HCT116 (cell line): ENCODE measurements around the gene ADAD2. TPM values are rescaled to one million over a fixed set of nuclear protein-coding genes. Genes with fewer than 3 reads are reported as not detected.

Experiments
- ATAC-seq: fragments of 200-7000 bp; cut with Tn5 transposase; 2 replicates; pipeline ENCODE4 v1.9.1; 2020; ENCODE audit warnings: mild to moderate bottlenecking, moderate library complexity
- BruUV-seq: library from RNA; stranded (reverse); fragments of 400-500 nt; replicated peaks from 2 replicates; lab custom pipeline; 2021; lab: Mats Ljungman, UMichigan
- CTCF ChIA-PET: fragments of 300-600 bp; sonication (Branson Sonifier 250); formaldehyde crosslinking; loops from one replicate; lab custom pipeline; 2021; ENCODE audit warnings: antibody characterized with exemption; lab: Charles Lee
- POLR2A ChIA-PET: fragments of 300-600, 350-600 bp; sonication (Branson Sonifier 250); formaldehyde crosslinking; loops from one replicate; lab custom pipeline; 2021; ENCODE audit warnings: antibody characterized with exemption; lab: Charles Lee
- RAD21 ChIA-PET, 2 experiments: fragments of 300-600 bp; sonication (Branson Sonifier 250); formaldehyde crosslinking; loops; one replicate each; lab custom pipeline; 2023; ENCODE audit warnings: low total read pairs in 2 of 2; ENCODE audit not compliant: uncharacterized antibody in 2 of 2, unreplicated experiment in 2 of 2, low non-redundant PET in 1 of 2; lab: Charles Lee
- DNase-seq: peaks from one replicate; pipeline ENCODE4 v3.0.0-alpha.2; 2010; ENCODE audit warnings: low read depth, low spot score
- H2AFZ ChIP-seq: fragments of 200-600 bp; shearing (Covaris generic), sonication (generic); 2 replicates; pipeline ENCODE4 v1.6.1; 2017; ENCODE audit warnings: low read depth, mixed run types, mixed read lengths, antibody characterized with exemption, low read length; ENCODE audit not compliant: poor library complexity, severe bottlenecking
- H3K27ac ChIP-seq: 2 replicates; pipeline ENCODE4 v1.5.1; 2012; ENCODE audit warnings: low read depth, low read length
- H3K27me3 ChIP-seq: fragments of 200-600 bp; sonication (generic); 2 replicates; pipeline ENCODE4 v1.6.1; 2016; ENCODE audit warnings: mixed run types, low read length, mixed read lengths; ENCODE audit not compliant: insufficient read depth
- H3K36me3 ChIP-seq, 2 experiments: fragments of 200-500 bp in 1 of 2; fragments of 200-600 bp in 1 of 2; sonication (Bioruptor generic) in 1 of 2; sonication (generic) in 1 of 2; 2 replicates each; pipeline versions ENCODE4 v1.5.1 to v1.6.1; 2014 to 2016; ENCODE audit warnings: low read length in 2 of 2, inconsistent platforms in 1 of 2, mixed read lengths in 1 of 2, mixed run types in 1 of 2; ENCODE audit not compliant: insufficient read depth in 2 of 2, control insufficient read depth in 1 of 2
- H3K4me1 ChIP-seq, 2 experiments: fragments of 200-600 bp in 1 of 2; sonication (generic) in 1 of 2; 2 replicates each; pipeline versions ENCODE4 v1.5.1 to v1.6.1; 2012 to 2017; ENCODE audit warnings: low read length in 2 of 2, inconsistent platforms in 1 of 2, mild to moderate bottlenecking in 1 of 2, mixed read lengths in 1 of 2, mixed run types in 1 of 2, moderate library complexity in 1 of 2; ENCODE audit not compliant: insufficient read depth in 2 of 2, control insufficient read depth in 1 of 2
- H3K4me2 ChIP-seq: fragments of 200-600 bp; sonication (generic); 2 replicates; pipeline ENCODE4 v1.6.1; 2017; ENCODE audit warnings: mixed run types, low read length, mixed read lengths
- H3K4me3 ChIP-seq, 2 experiments: fragments of 200-600 bp in 1 of 2; sonication (generic) in 1 of 2; replicated peaks in 1 of 2; 2 replicates each; pipeline ENCODE4 v1.5.1; 2011 to 2016; ENCODE audit warnings: low read length in 2 of 2, control low read depth in 1 of 2, low read depth in 1 of 2, mild to moderate bottlenecking in 1 of 2, mixed read lengths in 1 of 2, mixed run types in 1 of 2
- H3K79me2 ChIP-seq: fragments of 200-600 bp; sonication (generic); 2 replicates; pipeline ENCODE4 v1.6.1; 2017; ENCODE audit warnings: mild to moderate bottlenecking, mixed run types, low read length, moderate library complexity, mixed read lengths; ENCODE audit not compliant: insufficient read depth
- H3K9ac ChIP-seq: fragments of 200-600 bp; sonication (generic); 2 replicates; pipeline ENCODE4 v1.6.1; 2016; ENCODE audit warnings: low read length, mixed read lengths
- H3K9me2 ChIP-seq: fragments of 200-600 bp; sonication (generic), shearing (Covaris generic); 2 replicates; pipeline ENCODE4 v1.6.1; 2017; ENCODE audit warnings: mixed run types, mild to moderate bottlenecking, moderate library complexity; ENCODE audit not compliant: insufficient read depth
- H3K9me3 ChIP-seq, 2 experiments: fragments of 200-500 bp in 1 of 2; fragments of 200-600 bp in 1 of 2; sonication (Bioruptor generic) in 1 of 2; sonication (generic) in 1 of 2; 2 replicates each; pipeline ENCODE4 v1.6.1; 2014 to 2017; ENCODE audit warnings: low read length in 2 of 2, mixed read lengths in 2 of 2, inconsistent platforms in 1 of 2, low read depth in 1 of 2, mild to moderate bottlenecking in 1 of 2, mixed run types in 1 of 2, moderate library complexity in 1 of 2; ENCODE audit not compliant: control insufficient read depth in 1 of 2, insufficient read depth in 1 of 2
- H4K20me1 ChIP-seq: fragments of 200-600 bp; sonication (generic), shearing (Covaris generic); 2 replicates; pipeline ENCODE4 v1.6.1; 2017; ENCODE audit warnings: mixed run types, mild to moderate bottlenecking, moderate library complexity; ENCODE audit not compliant: insufficient read depth
- ATF3 ChIP-seq: IDR thresholded peaks from 2 replicates; pipeline ENCODE4 v1.6.1; 2012
- CBX3 ChIP-seq: IDR thresholded peaks from 2 replicates; pipeline ENCODE4 v1.6.1; 2012; ENCODE audit warnings: low read depth
- CEBPB ChIP-seq: IDR thresholded peaks from 2 replicates; pipeline ENCODE4 v1.6.1; 2012; ENCODE audit warnings: low read depth
- CTCF ChIP-seq, 3 experiments: fragments of 200-600 bp in 1 of 3; sonication (generic) in 1 of 3; IDR thresholded peaks in 2 of 3; conservative IDR thresholded peaks in 1 of 3; 2 replicates each; pipeline ENCODE4 v1.5.1; 2012 to 2017; ENCODE audit warnings: low read depth in 2 of 3, low read length in 2 of 3, antibody characterized with exemption in 1 of 3, borderline replicate concordance in 1 of 3, control low read depth in 1 of 3, mild to moderate bottlenecking in 1 of 3, mixed read lengths in 1 of 3, mixed run types in 1 of 3, moderate library complexity in 1 of 3; ENCODE audit not compliant: insufficient read depth in 1 of 3
- EGR1 ChIP-seq: IDR thresholded peaks from 2 replicates; pipeline ENCODE4 v1.6.1; 2012; ENCODE audit warnings: low read depth
- EZH2 ChIP-seq: fragments of 200-600 bp; sonication (generic); IDR thresholded peaks from 2 replicates; pipeline ENCODE4 v1.6.1; 2017; ENCODE audit warnings: antibody characterized with exemption, mixed run types
- EZH2phosphoT487 ChIP-seq: fragments of 200-600 bp; IDR thresholded peaks from 2 replicates; pipeline ENCODE4 v1.6.1; 2018; ENCODE audit warnings: antibody characterized with exemption, borderline replicate concordance
- FOSL1 ChIP-seq: IDR thresholded peaks from 2 replicates; pipeline ENCODE4 v1.6.1; 2012; ENCODE audit warnings: low read depth
- JUND ChIP-seq: IDR thresholded peaks from 2 replicates; pipeline ENCODE4 v1.6.1; 2012
- MAX ChIP-seq: IDR thresholded peaks from 2 replicates; pipeline ENCODE4 v1.6.1; 2012
- POLR2AphosphoS5 ChIP-seq: IDR thresholded peaks from 2 replicates; pipeline ENCODE4 v1.6.1; 2011; ENCODE audit warnings: mild to moderate bottlenecking, low read depth, low read length, moderate library complexity
- RAD21 ChIP-seq: IDR thresholded peaks from 2 replicates; pipeline ENCODE4 v1.6.1; 2012; ENCODE audit warnings: low read depth, mild to moderate bottlenecking
- SIN3A ChIP-seq: IDR thresholded peaks from 2 replicates; pipeline ENCODE4 v1.6.1; 2012; ENCODE audit warnings: low read depth
- SP1 ChIP-seq: IDR thresholded peaks from 2 replicates; pipeline ENCODE4 v1.6.1; 2012; ENCODE audit warnings: low read depth
- SRF ChIP-seq: IDR thresholded peaks from 2 replicates; pipeline ENCODE4 v1.6.1; 2012; ENCODE audit warnings: low read depth
- TCF7L2 ChIP-seq: IDR thresholded peaks from 2 replicates; pipeline ENCODE4 v1.7.0; 2011; ENCODE audit warnings: borderline replicate concordance, inconsistent platforms; ENCODE audit not compliant: insufficient read depth, insufficient read length; ENCODE audit errors: extremely low read depth
- ZFX ChIP-seq: fragments of 450-650 bp; IDR thresholded peaks from 2 replicates; pipeline ENCODE4 v1.6.1; 2017
- ZNF274 ChIP-seq: fragments of 200-500 bp; sonication (Bioruptor generic); IDR thresholded peaks from 2 replicates; pipeline ENCODE4 v1.6.1; 2014; ENCODE audit warnings: mild to moderate bottlenecking, low read depth, low read length, inconsistent platforms
- intact Hi-C: fragments of 100-400 bp; cut with micrococcal nuclease; formaldehyde crosslinking; loops from 2 replicates; pipeline ENCODE4 v1.10.0; 2022
- total RNA-seq: library from RNA; stranded (reverse); gene quantifications from one replicate; pipeline ENCODE4 v1.2.1, GENCODE V29; 2021; ENCODE audit not compliant: unreplicated experiment
- TF ChIP-seq, protein P1 (sequence below): IDR thresholded peaks from 2 replicates; pipeline ENCODE4 v1.6.1; 2012; ENCODE audit warnings: low read depth

ADAD2 gene
- total RNA-seq, 1 experiment from 2014 or later, result not detected

- H3K27me3 ChIP-seq, result 0 out of 2 replicates have a peak, but pooled peaks cover 3% of the 10 kb centered on the region
- no peaks in the 10 kb centered on the region for H3K9me2 ChIP-seq
- no peak for TF ChIP-seq ATF3
- TF ChIP-seq FOSL1, result no peak
- no peak for TF ChIP-seq EGR1
- no peak for TF ChIP-seq MAX
- TF ChIP-seq RAD21, result no peak
- no peak for TF ChIP-seq CBX3
- TF ChIP-seq SP1, result no peak
- no peak for TF ChIP-seq ZNF274
- TF ChIP-seq JUND, result no peak
- TF ChIP-seq CTCF (IDR thresholded peaks at IDR 0.05 in 2 of 3, conservative IDR thresholded peaks at IDR 0.05 in 1 of 3; ENCODE audit: borderline replicate concordance in 1 of 3, insufficient read depth in 1 of 3, low read depth in 2 of 3, low read length in 2 of 3), result no peak
- no peak for TF ChIP-seq ZFX
- TF ChIP-seq SIN3A, result no peak
- TF ChIP-seq CEBPB, result no peak
- TF ChIP-seq EZH2phosphoT487, result no peak
- no peak for TF ChIP-seq TCF7L2
- no peak for TF ChIP-seq EZH2
- no peak for TF ChIP-seq SRF
- TF ChIP-seq, protein P1, sequence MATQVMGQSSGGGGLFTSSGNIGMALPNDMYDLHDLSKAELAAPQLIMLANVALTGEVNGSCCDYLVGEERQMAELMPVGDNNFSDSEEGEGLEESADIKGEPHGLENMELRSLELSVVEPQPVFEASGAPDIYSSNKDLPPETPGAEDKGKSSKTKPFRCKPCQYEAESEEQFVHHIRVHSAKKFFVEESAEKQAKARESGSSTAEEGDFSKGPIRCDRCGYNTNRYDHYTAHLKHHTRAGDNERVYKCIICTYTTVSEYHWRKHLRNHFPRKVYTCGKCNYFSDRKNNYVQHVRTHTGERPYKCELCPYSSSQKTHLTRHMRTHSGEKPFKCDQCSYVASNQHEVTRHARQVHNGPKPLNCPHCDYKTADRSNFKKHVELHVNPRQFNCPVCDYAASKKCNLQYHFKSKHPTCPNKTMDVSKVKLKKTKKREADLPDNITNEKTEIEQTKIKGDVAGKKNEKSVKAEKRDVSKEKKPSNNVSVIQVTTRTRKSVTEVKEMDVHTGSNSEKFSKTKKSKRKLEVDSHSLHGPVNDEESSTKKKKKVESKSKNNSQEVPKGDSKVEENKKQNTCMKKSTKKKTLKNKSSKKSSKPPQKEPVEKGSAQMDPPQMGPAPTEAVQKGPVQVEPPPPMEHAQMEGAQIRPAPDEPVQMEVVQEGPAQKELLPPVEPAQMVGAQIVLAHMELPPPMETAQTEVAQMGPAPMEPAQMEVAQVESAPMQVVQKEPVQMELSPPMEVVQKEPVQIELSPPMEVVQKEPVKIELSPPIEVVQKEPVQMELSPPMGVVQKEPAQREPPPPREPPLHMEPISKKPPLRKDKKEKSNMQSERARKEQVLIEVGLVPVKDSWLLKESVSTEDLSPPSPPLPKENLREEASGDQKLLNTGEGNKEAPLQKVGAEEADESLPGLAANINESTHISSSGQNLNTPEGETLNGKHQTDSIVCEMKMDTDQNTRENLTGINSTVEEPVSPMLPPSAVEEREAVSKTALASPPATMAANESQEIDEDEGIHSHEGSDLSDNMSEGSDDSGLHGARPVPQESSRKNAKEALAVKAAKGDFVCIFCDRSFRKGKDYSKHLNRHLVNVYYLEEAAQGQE, result no peak
- no peak for TF ChIP-seq POLR2AphosphoS5
- no TSS peak for BruUV-seq
- no peak for ATAC-seq
- H3K36me3 ChIP-seq, result no peaks in the 10 kb centered on the region
- intact Hi-C loops, result no loop called here
- H3K9me3 ChIP-seq, result no peaks in the 10 kb centered on the region
- H3K4me2 ChIP-seq, result no peak overlapping the region
- H4K20me1 ChIP-seq, result no peaks in the 10 kb centered on the region
- POLR2A ChIA-PET, result no interaction called here
- RAD21 ChIA-PET, result no interaction called here
- no peak for DNase-seq
- no peaks in the 10 kb centered on the region for H3K4me1 ChIP-seq
- H3K4me3 ChIP-seq, result no peak overlapping the region
- CTCF ChIA-PET, result interaction anchor here (0.8 to 1.6 kb wide), 4 partner anchors 17 to 336 kb away, joined by 3 to 11 read pairs (median 4); partner anchors contain the start of gene TAF1C
- H2AFZ ChIP-seq, result no peak overlapping the region
- H3K79me2 ChIP-seq, result no peaks in the 10 kb centered on the region
- no peak overlapping the region for H3K27ac ChIP-seq
- H3K9ac ChIP-seq, result no peak overlapping the region
Observed at GRCh38 chr16:84169765-84170310, 21.1 kb upstream of the ADAD2 start.
